SK-N-SH (cell line): ENCODE data around the gene HNF1A. TPM values are rescaled to one million over a fixed set of nuclear protein-coding genes. Genes with fewer than 3 reads are reported as not detected.

Experiments
- CTCF ChIA-PET: fragments of 300-600, 350-600 bp; formaldehyde crosslinking; extraction: SDS; loops from one replicate; lab custom pipeline; 2021; lab: Yijun Ruan, JAX
- POLR2A ChIA-PET: fragments of 350-600 bp; sonication (Branson Sonifier 250); formaldehyde crosslinking; extraction: SDS; loops from one replicate; lab custom pipeline; 2020; ENCODE audit warnings: antibody characterized with exemption, inconsistent platforms; lab: Yijun Ruan, JAX
- DNase-seq: peaks from one replicate; pipeline ENCODE4 v3.0.0; 2012
- H2AFZ ChIP-seq: fragments of 200-600 bp; sonication (generic); 2 replicates; pipeline ENCODE4 v1.8.1; 2016; ENCODE audit warnings: antibody characterized with exemption, mild to moderate bottlenecking, low read depth
- H3F3A ChIP-seq: fragments of 200-600 bp; sonication (generic); replicated peaks from 2 replicates; pipeline ENCODE3; 2016; ENCODE audit warnings: antibody characterized with exemption, mild to moderate bottlenecking; ENCODE audit not compliant: insufficient read depth
- H3K27ac ChIP-seq, 2 experiments: fragments of 200-500 bp in 1 of 2; fragments of 200-600 bp in 1 of 2; sonication (Bioruptor generic) in 1 of 2; sonication (generic), shearing (Covaris generic) in 1 of 2; 2 replicates each; pipeline versions ENCODE4 v1.5.1 to v1.6.1; 2014 to 2016; ENCODE audit warnings: low read depth in 2 of 2, inconsistent platforms in 1 of 2, low read length in 1 of 2, mild to moderate bottlenecking in 1 of 2, mixed read lengths in 1 of 2
- H3K27me3 ChIP-seq: fragments of 200-600 bp; sonication (generic), shearing (Covaris generic); 2 replicates; pipeline ENCODE4 v1.6.1; 2016; ENCODE audit warnings: mixed run types; ENCODE audit not compliant: insufficient read depth
- H3K36me3 ChIP-seq, 2 experiments: fragments of 200-500 bp in 1 of 2; fragments of 200-600 bp in 1 of 2; sonication (Bioruptor generic) in 1 of 2; sonication (generic) in 1 of 2; replicated peaks in 1 of 2; 2 replicates each; pipeline versions ENCODE3 to v1.5.1; 2014 to 2016; ENCODE audit warnings: low read length in 1 of 2, mild to moderate bottlenecking in 1 of 2; ENCODE audit not compliant: insufficient read depth in 2 of 2, control insufficient read depth in 1 of 2
- H3K4me1 ChIP-seq, 2 experiments: fragments of 200-500 bp in 1 of 2; fragments of 200-600 bp in 1 of 2; sonication (Bioruptor generic) in 1 of 2; sonication (generic), shearing (Covaris generic) in 1 of 2; 2 replicates each; pipeline versions ENCODE4 v1.5.1 to v1.6.1; 2014 to 2016; ENCODE audit warnings: low read depth in 1 of 2, low read length in 1 of 2, mixed run types in 1 of 2; ENCODE audit not compliant: insufficient read depth in 2 of 2, control insufficient read depth in 1 of 2
- H3K4me2 ChIP-seq: fragments of 200-600 bp; sonication (generic), shearing (Covaris generic); 2 replicates; pipeline ENCODE4 v1.6.1; 2017; ENCODE audit warnings: mixed run types
- H3K4me3 ChIP-seq, 2 experiments: fragments of 200-500 bp in 1 of 2; fragments of 200-600 bp in 1 of 2; sonication (Bioruptor generic) in 1 of 2; sonication (generic), shearing (Covaris generic) in 1 of 2; 2 replicates each; pipeline versions ENCODE4 v1.5.1 to v1.8.1; 2014 to 2016; ENCODE audit warnings: low read depth in 2 of 2, inconsistent platforms in 1 of 2, low read length in 1 of 2, mild to moderate bottlenecking in 1 of 2, mixed read lengths in 1 of 2, moderate library complexity in 1 of 2
- H3K79me2 ChIP-seq: fragments of 200-600 bp; sonication (generic); 2 replicates; pipeline ENCODE4 v1.8.1; 2017; ENCODE audit warnings: mild to moderate bottlenecking; ENCODE audit not compliant: insufficient read depth
- H3K9ac ChIP-seq: fragments of 200-600 bp; sonication (generic); 2 replicates; pipeline ENCODE4 v1.6.1; 2017; ENCODE audit warnings: mixed run types
- H3K9me2 ChIP-seq: fragments of 200-600 bp; sonication (generic); 2 replicates; pipeline ENCODE4 v1.6.1; 2017; ENCODE audit warnings: mixed run types
- H3K9me3 ChIP-seq: fragments of 200-600 bp; sonication (generic); 2 replicates; pipeline ENCODE4 v1.6.1; 2017; ENCODE audit warnings: mixed run types, mild to moderate bottlenecking, moderate library complexity
- H4K20me1 ChIP-seq: fragments of 200-600 bp; sonication (generic); 2 replicates; pipeline ENCODE4 v1.6.1; 2017; ENCODE audit warnings: mild to moderate bottlenecking, mixed run types; ENCODE audit not compliant: insufficient read depth
- CHD2 ChIP-seq: fragments of 150-350 bp; IDR thresholded peaks from 2 replicates; pipeline ENCODE4 v1.6.1; 2018; ENCODE audit warnings: low read length; ENCODE audit not compliant: partially characterized antibody
- FOXJ3 ChIP-seq: sonication (generic); formaldehyde crosslinking; IDR thresholded peaks from 2 replicates; pipeline ENCODE4 v1.5.1; 2020; ENCODE audit warnings: mild to moderate bottlenecking, missing genetic modification reagents
- JUND ChIP-seq: IDR thresholded peaks from 2 replicates; pipeline ENCODE4 v1.4.0; 2012
- MEF2A ChIP-seq: IDR thresholded peaks from 2 replicates; pipeline ENCODE4 v1.4.0; 2012; ENCODE audit warnings: low read depth, borderline replicate concordance
- MXI1 ChIP-seq: IDR thresholded peaks from 2 replicates; pipeline ENCODE4 v1.6.1; 2012; ENCODE audit warnings: mild to moderate bottlenecking, low read depth, low read length, improper control_type of control experiment
- NFIC ChIP-seq: IDR thresholded peaks from 2 replicates; pipeline ENCODE4 v1.4.0; 2012; ENCODE audit warnings: borderline replicate concordance
- POLR2AphosphoS5 ChIP-seq: IDR thresholded peaks from 2 replicates; pipeline ENCODE4 v1.6.1; 2012; ENCODE audit warnings: low read depth, low read length
- RAD21 ChIP-seq: IDR thresholded peaks from 2 replicates; pipeline ENCODE4 v1.6.1; 2012; ENCODE audit warnings: mild to moderate bottlenecking, low read length
- RXRA ChIP-seq: IDR thresholded peaks from 2 replicates; pipeline ENCODE4 v1.4.0; 2012; ENCODE audit warnings: low read depth, mild to moderate bottlenecking, borderline replicate concordance
- SIN3A ChIP-seq: IDR thresholded peaks from 2 replicates; pipeline ENCODE4 v1.6.1; 2012; ENCODE audit warnings: low read depth, mild to moderate bottlenecking, low read length, moderate library complexity, borderline replicate concordance
- SMC3 ChIP-seq: IDR thresholded peaks from 2 replicates; pipeline ENCODE4 v1.6.1; 2012; ENCODE audit warnings: low read depth, low read length, improper control_type of control experiment
- TEAD4 ChIP-seq: IDR thresholded peaks from 2 replicates; pipeline ENCODE4 v1.4.0; 2012; ENCODE audit warnings: mild to moderate bottlenecking, borderline replicate concordance; ENCODE audit not compliant: insufficient read depth
- YY1 ChIP-seq: IDR thresholded peaks from 2 replicates; pipeline ENCODE4 v1.4.0; 2012; ENCODE audit warnings: low read depth, mild to moderate bottlenecking
- WGBS: methylation state at CpG from one replicate; pipeline ENCODE4 v1.1.6; 2017; ENCODE audit warnings: low lambda C conversion rate; 5-methylcytosine and 5-hydroxymethylcytosine counted together
- polyA plus RNA-seq, 3 experiments: library from polyadenylated mRNA; depleted of rRNA; stranded (reverse); fragments of >200 nt; gene quantifications; 2 replicates each; pipeline ENCODE4 v1.2.3, GENCODE V29; 2012
- TF ChIP-seq, protein P1 (sequence below): fragments of 150-350 bp; IDR thresholded peaks from 2 replicates; pipeline ENCODE4 v1.6.1; 2016; ENCODE audit warnings: mild to moderate bottlenecking, low read depth, low read length
- TF ChIP-seq, protein P2 (sequence below): IDR thresholded peaks from 2 replicates; pipeline ENCODE4 v1.4.0; 2012; ENCODE audit warnings: low read depth

HNF1A gene
- polyA plus RNA-seq, 1 of the 3 experiments (the other 2 are of a cell fraction), result not detected

DNA sequence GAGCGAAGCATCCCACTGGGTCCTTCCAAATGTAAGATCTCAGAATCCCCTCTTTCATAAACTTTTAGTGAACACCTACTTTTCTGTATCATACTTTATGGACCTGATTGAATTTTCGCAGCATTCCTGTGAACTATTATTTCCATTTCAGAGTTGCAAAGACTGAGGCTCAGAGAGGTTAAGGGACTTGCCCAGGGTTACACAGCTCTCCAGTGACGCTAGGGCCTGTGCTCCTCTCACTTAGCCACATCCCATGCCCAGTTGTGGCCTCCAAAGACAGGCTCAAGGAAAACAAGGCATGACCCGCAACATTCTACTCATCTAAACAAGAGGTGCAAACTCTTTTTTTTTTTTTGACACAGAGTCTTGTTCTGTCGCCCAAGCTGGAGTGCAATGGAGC is 48.3 kb upstream of the HNF1A start:
- no peak overlapping the region for H2AFZ ChIP-seq
- no peaks in the 10 kb centered on the region for H3K27me3 ChIP-seq
- no peaks in the 10 kb centered on the region for H3K4me1 ChIP-seq
- no peaks in the 10 kb centered on the region for H3K9me3 ChIP-seq
- ChIA-PET CTCF (no interaction called here), POLR2A (no interaction called here)
- no peak for TF ChIP-seq SIN3A
- no peak for TF ChIP-seq RAD21
- no peak for TF ChIP-seq TEAD4
- no peak for TF ChIP-seq POLR2AphosphoS5
- no peak for TF ChIP-seq FOXJ3 (CRISPR knock-in tag)
- no peaks in the 10 kb centered on the region for H3F3A ChIP-seq
- H3K27ac ChIP-seq, result no peak overlapping the region
- no peaks in the 10 kb centered on the region for H3K9me2 ChIP-seq
- H3K4me3 ChIP-seq, result no peak overlapping the region
- DNase-seq, result no peak
- H3K9ac ChIP-seq, result no peak overlapping the region
- 71% methylated on average over 5 of the region's 5 CpGs for WGBS
- no peak overlapping the region for H3K4me2 ChIP-seq
- no peaks in the 10 kb centered on the region for H4K20me1 ChIP-seq
- no peaks in the 10 kb centered on the region for H3K36me3 ChIP-seq
- H3K79me2 ChIP-seq, result no peaks in the 10 kb centered on the region

DNA sequence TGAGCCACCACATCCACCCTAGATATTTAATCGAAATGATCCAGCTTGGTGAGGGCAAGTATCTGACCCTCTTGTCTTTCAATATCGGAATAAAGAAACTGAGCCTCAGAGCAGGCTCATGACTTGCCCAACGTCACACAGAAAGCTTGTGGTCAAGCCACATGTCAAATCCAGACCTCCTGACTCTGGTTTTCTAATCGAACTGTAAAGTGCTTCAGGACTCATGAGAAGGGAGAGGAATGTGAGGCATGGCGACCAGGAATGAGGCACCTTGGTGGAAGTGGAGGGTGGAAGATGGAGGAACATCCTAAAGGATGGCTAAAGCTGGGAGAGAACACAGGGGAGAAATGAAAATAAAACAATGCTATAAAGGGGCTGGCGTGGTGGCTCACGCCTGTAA is 46.3 kb upstream of the HNF1A start:
- Histone ChIP-seq H3F3A (no peaks in the 10 kb centered on the region), H3K9me3 (no peaks in the 10 kb centered on the region), H3K9ac (no peak overlapping the region), H3K9me2 (no peaks in the 10 kb centered on the region), H3K4me3 (no peak overlapping the region), H3K27ac (no peak overlapping the region), H3K4me2 (no peak overlapping the region), H3K4me1 (no peaks in the 10 kb centered on the region), H3K27me3 (no peaks in the 10 kb centered on the region), H4K20me1 (no peaks in the 10 kb centered on the region), H2AFZ (no peak overlapping the region), H3K79me2 (no peaks in the 10 kb centered on the region), H3K36me3 (no peaks in the 10 kb centered on the region)
- CTCF ChIA-PET, result interaction anchor here (1.1 kb wide), 1 partner anchor 10 kb away, joined by 3 read pairs; no protein-coding TSS in a partner anchor
- 59% methylated on average over 7 of the region's 7 CpGs for WGBS
- POLR2A ChIA-PET, result no interaction called here
- TF ChIP-seq SMC3 (no peak), MXI1 (no peak), NFIC (no peak), FOXJ3 (CRISPR knock-in tag) (no peak), CHD2 (no peak), RXRA (no peak), YY1 (no peak), TEAD4 (no peak), JUND (no peak), MEF2A (no peak)
- TF ChIP-seq, protein P1, sequence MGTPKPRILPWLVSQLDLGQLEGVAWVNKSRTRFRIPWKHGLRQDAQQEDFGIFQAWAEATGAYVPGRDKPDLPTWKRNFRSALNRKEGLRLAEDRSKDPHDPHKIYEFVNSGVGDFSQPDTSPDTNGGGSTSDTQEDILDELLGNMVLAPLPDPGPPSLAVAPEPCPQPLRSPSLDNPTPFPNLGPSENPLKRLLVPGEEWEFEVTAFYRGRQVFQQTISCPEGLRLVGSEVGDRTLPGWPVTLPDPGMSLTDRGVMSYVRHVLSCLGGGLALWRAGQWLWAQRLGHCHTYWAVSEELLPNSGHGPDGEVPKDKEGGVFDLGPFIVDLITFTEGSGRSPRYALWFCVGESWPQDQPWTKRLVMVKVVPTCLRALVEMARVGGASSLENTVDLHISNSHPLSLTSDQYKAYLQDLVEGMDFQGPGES, result no peak
- TF ChIP-seq, protein P2, sequence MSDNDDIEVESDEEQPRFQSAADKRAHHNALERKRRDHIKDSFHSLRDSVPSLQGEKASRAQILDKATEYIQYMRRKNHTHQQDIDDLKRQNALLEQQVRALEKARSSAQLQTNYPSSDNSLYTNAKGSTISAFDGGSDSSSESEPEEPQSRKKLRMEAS, result no peak
- DNase-seq, result no peak
